ENCODE measurements around the gene IGFALS. TPM values are rescaled to one million over a fixed set of nuclear protein-coding genes. Genes with fewer than 3 reads are reported as not detected.

Gene IGFALS
- total RNA-seq, 1 donor from 2014 or later: not detected

GRCh38 chr16:1825864-1826690 lies 32.6 kb upstream of the IGFALS start:
- Histone ChIP-seq H3K9me3 (no peaks in the 10 kb centered on the region), H3K4me3 (peak overlapping the region; percentile 64 to 99), H3K27ac (no peak overlapping the region), H3K4me1 (peaks cover 45% of the 10 kb centered on the region), H3K36me3 (peaks cover 0 to 12% of the 10 kb centered on the region in 2 donors), H3K27me3 (no peaks in the 10 kb centered on the region)
- DNase-seq (ENCODE audit: extremely low spot score in 2 of 2): no peak
- no peak for TF ChIP-seq POLR2A (IDR thresholded peaks at IDR 0.05)
- intact Hi-C loops (cut with DNase I): no loop called here

DNA sequence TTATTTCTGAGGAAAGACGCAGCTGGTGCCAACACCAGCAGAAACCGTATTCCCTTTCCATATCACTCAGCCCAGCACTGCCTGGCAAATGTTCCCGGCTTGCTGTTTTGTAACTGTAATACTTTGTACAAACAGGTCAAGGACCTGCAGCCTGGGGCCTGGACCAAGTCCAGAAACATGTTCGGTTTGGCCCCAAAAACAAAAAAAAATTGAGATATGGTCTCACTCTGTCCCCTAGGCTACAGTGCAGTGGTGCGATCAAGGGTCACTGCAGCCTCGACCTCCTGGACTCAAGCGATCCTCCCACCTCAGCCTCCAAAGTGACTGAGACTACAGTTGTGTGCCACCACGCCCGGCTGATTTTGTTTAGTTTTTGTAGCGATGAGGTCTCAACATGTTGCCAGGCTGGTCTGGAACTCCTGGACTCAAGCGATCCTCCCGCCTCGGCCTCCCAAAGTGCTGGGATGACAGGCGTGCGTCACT lies 31.9 kb upstream of the IGFALS start:
- Histone ChIP-seq H3K4me1 (peaks cover 45% of the 10 kb centered on the region), H3K4me3 (peak overlapping the region; percentile 64 to 99), H3K27me3 (no peaks in the 10 kb centered on the region), H3K27ac (no peak overlapping the region), H3K9me3 (no peaks in the 10 kb centered on the region), H3K36me3 (peaks cover 0 to 17% of the 10 kb centered on the region in 2 donors)
- no peak for DNase-seq (ENCODE audit: extremely low spot score in 2 of 2)
- TF ChIP-seq POLR2A (IDR thresholded peaks at IDR 0.05) (no peak), CTCF (IDR thresholded peaks at IDR 0.05) (no peak), POLR2AphosphoS5 (IDR thresholded peaks at IDR 0.05; ENCODE audit: insufficient read depth in 1 of 2, low read depth in 1 of 2) (no peak)
- intact Hi-C loops (cut with DNase I): no loop called here

GRCh38 chr16:1823821-1824220 lies 30.3 kb upstream of the IGFALS start:
- Histone ChIP-seq H3K4me1 (peaks cover 31% of the 10 kb centered on the region), H3K4me3 (no peak overlapping the region), H3K27me3 (no peaks in the 10 kb centered on the region), H3K27ac (no peak overlapping the region), H3K9me3 (no peaks in the 10 kb centered on the region), H3K36me3 (peaks cover 0 to 33% of the 10 kb centered on the region in 2 donors)
- no peak for TF ChIP-seq CTCF (IDR thresholded peaks at IDR 0.05)
- no peak for TF ChIP-seq POLR2AphosphoS5 (IDR thresholded peaks at IDR 0.05; ENCODE audit: insufficient read depth in 1 of 2, low read depth in 1 of 2)
- no peak for TF ChIP-seq POLR2A (IDR thresholded peaks at IDR 0.05)
- DNase-seq (ENCODE audit: extremely low spot score in 2 of 2): no peak
- intact Hi-C loops (cut with DNase I): no loop called here

GRCh38 chr16:1822801-1823200 lies 29.3 kb upstream of the IGFALS start:
- TF ChIP-seq POLR2AphosphoS5 (IDR thresholded peaks at IDR 0.05; ENCODE audit: insufficient read depth in 1 of 2, low read depth in 1 of 2): no peak
- no peak for TF ChIP-seq CTCF (IDR thresholded peaks at IDR 0.05)
- no peak for TF ChIP-seq POLR2A (IDR thresholded peaks at IDR 0.05)
- Histone ChIP-seq H3K27ac (no peak overlapping the region), H3K4me3 (no peak overlapping the region), H3K27me3 (no peaks in the 10 kb centered on the region), H3K4me1 (peaks cover 21% of the 10 kb centered on the region), H3K9me3 (no peaks in the 10 kb centered on the region), H3K36me3 (peaks cover 0 to 34% of the 10 kb centered on the region in 2 donors)
- no peak for DNase-seq (ENCODE audit: extremely low spot score in 2 of 2)
- intact Hi-C loops (cut with DNase I): no loop called here

DNA sequence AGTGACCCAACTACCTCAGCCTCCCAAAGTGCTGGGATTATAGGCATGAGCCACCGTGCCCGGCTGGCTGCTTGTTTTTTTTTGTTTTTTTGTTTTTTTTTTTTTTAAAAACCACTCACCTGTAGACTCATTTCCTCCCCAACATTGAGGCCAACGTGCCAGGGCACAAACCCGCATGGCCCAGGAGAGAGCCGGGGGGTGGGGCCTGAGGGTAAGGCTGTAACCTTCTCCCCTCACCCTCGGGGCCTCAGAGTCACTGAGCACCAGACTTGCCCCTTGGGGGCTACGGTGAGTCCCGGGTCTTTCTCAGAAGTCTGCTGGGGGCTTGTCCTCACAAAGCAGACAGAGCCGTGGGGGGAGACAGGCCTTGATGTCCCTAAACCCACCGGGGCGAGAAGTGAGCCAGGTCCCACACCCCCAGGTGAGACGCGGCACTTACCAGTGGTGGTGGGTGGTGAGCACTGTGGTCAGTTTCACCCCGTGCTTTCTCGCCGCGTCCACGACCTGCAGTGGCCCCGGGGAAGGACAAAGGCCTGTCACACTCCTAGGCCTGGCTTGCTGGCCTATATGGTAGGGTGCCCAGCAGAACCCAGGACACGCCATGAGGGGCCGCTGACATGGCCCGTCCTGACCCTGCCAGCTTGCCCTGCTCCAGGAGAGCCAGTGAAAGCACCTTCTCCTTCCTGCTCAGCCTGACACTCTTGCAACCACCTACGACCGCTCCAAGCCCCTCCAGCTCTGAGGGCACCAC lies 28.5 kb upstream of the IGFALS start:
- TF ChIP-seq CTCF (IDR thresholded peaks at IDR 0.05): no peak
- TF ChIP-seq POLR2AphosphoS5 (IDR thresholded peaks at IDR 0.05; ENCODE audit: insufficient read depth in 1 of 2, low read depth in 1 of 2): no peak
- no peak for TF ChIP-seq POLR2A (IDR thresholded peaks at IDR 0.05)
- H3K36me3 ChIP-seq: peaks cover 0 to 37% of the 10 kb centered on the region in 2 donors
- peaks cover 17% of the 10 kb centered on the region for H3K4me1 ChIP-seq
- no peak overlapping the region for H3K4me3 ChIP-seq
- no peaks in the 10 kb centered on the region for H3K27me3 ChIP-seq
- intact Hi-C loops (cut with DNase I): no loop called here
- no peak for DNase-seq (ENCODE audit: extremely low spot score in 2 of 2)
- H3K9me3 ChIP-seq: no peaks in the 10 kb centered on the region
- H3K27ac ChIP-seq: no peak overlapping the region

Measured in vagina (tissue), 2 donors.